Peyer's patch (tissue), 4 donors: ENCODE results near the gene SRPRA. TPM values are rescaled to one million over a fixed set of nuclear protein-coding genes. Genes with fewer than 3 reads are reported as not detected.

Source experiments
- DNase-seq, 3 donors: peaks; one replicate each; pipeline ENCODE4 v3.0.0-alpha.2; 2017 to 2019
- H3K27ac ChIP-seq, 4 donors: fragments of 200-600 bp; sonication (generic); one replicate each; pipeline ENCODE4 v1.5.1; 2016 to 2019
- H3K27me3 ChIP-seq, 2 donors: fragments of 200-600 bp; sonication (generic); one replicate each; pipeline ENCODE4 v1.5.1; 2019
- H3K36me3 ChIP-seq, 3 donors: fragments of 200-600 bp; sonication (generic); one replicate each; pipeline ENCODE4 v1.5.1; 2016 to 2019
- H3K4me1 ChIP-seq, 4 donors: fragments of 200-600 bp; sonication (generic); one replicate each; pipeline ENCODE4 v1.5.1; 2016 to 2019
- H3K4me3 ChIP-seq, 4 donors: fragments of 200-600 bp; sonication (generic); 1 replicate in 3 of 4; 2 replicates in 1 of 4; pipeline ENCODE4 v1.5.1; 2016 to 2019; ENCODE audit warnings: mild to moderate bottlenecking in 1 of 4
- H3K9me3 ChIP-seq, 4 donors: fragments of 200-600 bp; sonication (generic); one replicate each; pipeline ENCODE4 v1.5.1; 2016 to 2019; ENCODE audit warnings: mild to moderate bottlenecking in 1 of 4
- POLR2A ChIP-seq, 2 donors: fragments of 450-650 bp; IDR thresholded peaks; one replicate each; pipeline ENCODE4 v1.5.1; 2017; ENCODE audit warnings: antibody characterized with exemption in 2 of 2, mild to moderate bottlenecking in 2 of 2, moderate library complexity in 2 of 2
- small RNA-seq, 2 donors: library from RNA; depleted of rRNA; stranded (forward); fragments of <200 nt; gene quantifications; one replicate each; pipeline ENCODE3, GENCODE V24; 2016
- total RNA-seq, 4 donors: library from RNA; depleted of rRNA; stranded (reverse); fragments of >200 nt; gene quantifications; one replicate each; pipeline ENCODE4 v1.1.0, GENCODE V29; 2016
- TF ChIP-seq, protein P1 (sequence below), 6 experiments: fragments of 450-650 bp in 4 of 6; fragments of 200-600 bp in 2 of 6; sonication (generic) in 1 of 6; IDR thresholded peaks; one replicate each; pipeline ENCODE4 v1.5.1; 2017 to 2019; ENCODE audit warnings: antibody characterized with exemption in 6 of 6, mild to moderate bottlenecking in 3 of 6, moderate library complexity in 1 of 6

Gene SRPRA
- total RNA-seq, 4 donors from 2014 or later: 82.9 to 109 (median 97.9) TPM

DNA sequence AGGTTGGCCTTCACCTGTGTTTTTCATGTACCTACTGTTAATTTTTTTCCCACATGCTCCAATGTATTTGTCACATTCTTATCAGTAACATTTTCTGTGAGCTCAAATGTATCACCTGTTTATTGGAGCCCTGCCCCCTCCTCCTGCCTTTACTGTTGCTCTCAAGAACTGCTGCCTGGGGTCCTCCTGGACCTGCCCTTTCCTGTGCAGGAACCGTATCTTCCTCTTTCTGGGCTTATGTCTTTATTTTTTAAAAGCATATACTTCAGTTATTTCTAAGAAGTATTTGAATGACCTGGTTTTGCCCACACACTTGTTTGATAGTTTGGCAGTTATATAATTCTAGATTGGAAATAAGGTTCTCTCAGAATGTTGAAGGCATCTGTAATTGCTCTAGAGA, 51.2 kb downstream of the SRPRA start:
- DNase-seq: no peak
- Histone ChIP-seq H3K4me3 (no peak overlapping the region), H3K27ac (no peak overlapping the region), H3K4me1 (peaks cover 0 to 47% (median 0%) of the 10 kb centered on the region in 4 donors), H3K9me3 (no peaks in the 10 kb centered on the region), H3K36me3 (no peaks in the 10 kb centered on the region), H3K27me3 (no peaks in the 10 kb centered on the region)
- TF ChIP-seq POLR2A (IDR thresholded peaks at IDR 0.05): no peak
- TF ChIP-seq, protein P1, sequence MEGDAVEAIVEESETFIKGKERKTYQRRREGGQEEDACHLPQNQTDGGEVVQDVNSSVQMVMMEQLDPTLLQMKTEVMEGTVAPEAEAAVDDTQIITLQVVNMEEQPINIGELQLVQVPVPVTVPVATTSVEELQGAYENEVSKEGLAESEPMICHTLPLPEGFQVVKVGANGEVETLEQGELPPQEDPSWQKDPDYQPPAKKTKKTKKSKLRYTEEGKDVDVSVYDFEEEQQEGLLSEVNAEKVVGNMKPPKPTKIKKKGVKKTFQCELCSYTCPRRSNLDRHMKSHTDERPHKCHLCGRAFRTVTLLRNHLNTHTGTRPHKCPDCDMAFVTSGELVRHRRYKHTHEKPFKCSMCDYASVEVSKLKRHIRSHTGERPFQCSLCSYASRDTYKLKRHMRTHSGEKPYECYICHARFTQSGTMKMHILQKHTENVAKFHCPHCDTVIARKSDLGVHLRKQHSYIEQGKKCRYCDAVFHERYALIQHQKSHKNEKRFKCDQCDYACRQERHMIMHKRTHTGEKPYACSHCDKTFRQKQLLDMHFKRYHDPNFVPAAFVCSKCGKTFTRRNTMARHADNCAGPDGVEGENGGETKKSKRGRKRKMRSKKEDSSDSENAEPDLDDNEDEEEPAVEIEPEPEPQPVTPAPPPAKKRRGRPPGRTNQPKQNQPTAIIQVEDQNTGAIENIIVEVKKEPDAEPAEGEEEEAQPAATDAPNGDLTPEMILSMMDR (IDR thresholded peaks at IDR 0.05): no peak

DNA sequence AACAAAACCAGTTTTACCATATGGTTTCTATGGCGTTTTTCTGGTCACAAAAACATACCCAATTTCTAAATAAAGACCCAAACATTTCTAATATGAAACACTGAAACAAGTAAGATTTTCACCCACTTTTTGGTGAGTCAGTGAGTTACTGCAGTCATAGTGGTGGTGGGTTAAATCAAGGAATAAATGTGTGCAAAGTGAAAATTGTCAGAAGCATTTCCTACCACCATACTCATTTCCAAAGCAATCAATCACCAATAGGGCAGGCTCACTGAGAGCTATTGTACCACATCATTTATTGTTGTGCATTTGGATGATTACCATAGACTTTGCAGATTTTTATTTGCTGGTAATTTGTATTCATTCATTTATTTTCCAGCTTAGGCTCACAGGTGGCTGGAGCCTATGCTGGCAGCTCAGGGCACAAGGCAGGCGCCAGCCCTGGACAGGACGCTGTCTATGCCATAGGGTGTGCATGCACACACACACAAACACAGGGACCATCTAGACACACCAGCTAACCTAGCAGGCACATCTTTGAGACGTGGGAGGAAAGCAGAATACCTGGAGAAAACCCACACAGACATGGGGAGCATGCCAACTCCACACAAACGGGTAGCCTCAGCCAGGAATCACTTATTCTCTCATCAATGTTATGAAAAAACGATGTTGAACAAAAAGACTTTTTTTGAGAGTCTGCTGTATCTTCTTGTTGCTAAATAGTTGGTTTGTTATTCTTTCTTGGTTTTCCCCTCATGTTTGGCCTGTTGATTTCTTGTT, 52.0 kb downstream of the SRPRA start:
- Histone ChIP-seq H3K27me3 (no peaks in the 10 kb centered on the region), H3K27ac (no peak overlapping the region), H3K4me1 (peaks cover 0 to 50% (median 3%) of the 10 kb centered on the region in 4 donors), H3K9me3 (no peaks in the 10 kb centered on the region), H3K36me3 (no peaks in the 10 kb centered on the region), H3K4me3 (no peak overlapping the region)
- TF ChIP-seq, protein P1 (IDR thresholded peaks at IDR 0.05): no peak
- no peak for TF ChIP-seq POLR2A (IDR thresholded peaks at IDR 0.05)
- no peak for DNase-seq

DNA sequence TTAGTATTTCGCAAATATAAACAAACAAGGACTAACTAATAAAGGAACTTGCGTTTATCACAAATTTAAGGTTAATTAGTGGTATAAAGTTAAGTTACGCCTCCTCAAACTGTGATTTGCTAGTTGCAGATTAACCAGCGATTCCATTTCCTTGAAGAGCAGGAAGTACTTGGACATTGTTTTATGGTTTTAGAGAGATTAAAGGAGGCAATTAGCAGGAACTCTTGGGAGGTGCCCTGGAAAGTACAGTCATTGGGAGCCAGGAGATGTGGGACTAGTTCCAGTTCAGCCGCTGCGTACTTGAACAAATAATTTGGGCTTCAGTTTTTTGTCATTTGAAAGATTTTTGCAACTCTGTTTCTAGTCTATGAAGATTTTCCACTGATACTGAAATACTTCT, 53.9 kb downstream of the SRPRA start:
- peak in 1 of 3 donors; percentile 69 for DNase-seq
- peak overlapping the region in 2 of 4 donors; percentile 61 to 68 for H3K27ac ChIP-seq
- peaks cover 0 to 55% (median 5%) of the 10 kb centered on the region in 4 donors for H3K4me1 ChIP-seq
- H3K4me3 ChIP-seq: peak overlapping the region in 2 of 4 donors; percentile 22 to 26
- H3K27me3 ChIP-seq: no peaks in the 10 kb centered on the region
- no peak for TF ChIP-seq POLR2A (IDR thresholded peaks at IDR 0.05)
- TF ChIP-seq, protein P1 (IDR thresholded peaks at IDR 0.05): no peak
- no peaks in the 10 kb centered on the region for H3K9me3 ChIP-seq
- no peaks in the 10 kb centered on the region for H3K36me3 ChIP-seq

DNA sequence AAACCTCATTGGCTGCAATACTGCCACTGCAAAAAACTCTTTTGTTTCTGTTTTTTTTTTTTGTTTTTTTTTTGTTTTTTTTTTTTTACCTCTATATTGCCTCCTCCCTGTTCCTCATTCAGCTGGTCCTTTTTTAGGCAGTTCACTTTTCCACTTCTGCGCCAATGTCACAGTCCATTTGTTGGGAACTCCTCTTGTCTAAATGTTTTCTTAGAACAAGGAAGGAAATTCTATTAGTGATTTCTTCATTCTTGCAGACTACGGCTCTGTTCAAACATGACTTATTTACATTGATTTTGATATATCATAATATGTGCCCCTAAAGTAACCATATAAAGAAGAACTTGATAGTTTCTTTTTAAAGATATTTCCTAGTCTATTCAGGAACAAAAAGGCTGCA, 54.3 kb downstream of the SRPRA start:
- peak overlapping the region in 2 of 4 donors; percentile 36 to 61 for H3K27ac ChIP-seq

More for the DNA sequence above, 54.3 kb downstream of the SRPRA start:
- peaks cover 0 to 51% (median 5%) of the 10 kb centered on the region in 4 donors for H3K4me1 ChIP-seq
- H3K36me3 ChIP-seq: peaks cover 0 to 4% (median 0%) of the 10 kb centered on the region in 3 donors
- no peaks in the 10 kb centered on the region for H3K27me3 ChIP-seq
- TF ChIP-seq, protein P1 (IDR thresholded peaks at IDR 0.05): no peak
- TF ChIP-seq POLR2A (IDR thresholded peaks at IDR 0.05): no peak
- no peak for DNase-seq
- no peaks in the 10 kb centered on the region for H3K9me3 ChIP-seq
- H3K4me3 ChIP-seq: peak overlapping the region in 2 of 4 donors; percentile 6 to 26

Small RNAs within 50 kb of the gene (small RNA-seq; reads per million reads assigned to genes)
- 0 reads per million in 2 donors for gene RN7SL351P
- gene RNU4-86P: 0 reads per million in 2 donors

Other genes starting within 250 kb of the SRPRA start
- 1 to 10 TPM; 1.9 to 8.0 (median 3.8) TPM for gene CDON, start 206.0 kb downstream of the SRPRA start, total RNA-seq
- 10 to 100 TPM; 11.7 to 35.3 (median 23.6) TPM for gene RPUSD4, start 57.2 kb downstream of the SRPRA start, total RNA-seq
- gene FAM118B, start 57.1 kb downstream of the SRPRA start, total RNA-seq: 10 to 100 TPM; 22.9 to 36.9 (median 29.5) TPM
- 10 to 100 TPM; 15.9 to 47.9 (median 22.9) TPM for gene FOXRED1, start 259 bp upstream of the SRPRA start, total RNA-seq
- 10 to 100 TPM; 14.9 to 35.8 (median 31.8) TPM for gene TIRAP, start 14.2 kb upstream of the SRPRA start, total RNA-seq
- 10 to 100 TPM in 1 of 4 donors, 1 to 10 TPM in 3; 6.7 to 23.9 (median 7.9) TPM for gene DCPS, start 35.2 kb upstream of the SRPRA start, total RNA-seq
- gene ST3GAL4, start 86.8 kb upstream of the SRPRA start, total RNA-seq: 10 to 100 TPM in 1 of 4 donors, 1 to 10 TPM in 3; 1.1 to 14.0 (median 8.6) TPM